ENCODE measurements around the gene BICD2.
A peak's percentile ranks its signal among the peaks of the same experiment; 100 is the strongest.
"Not testable (repeated sequence)": the region's sequence is repeated elsewhere in the genome, so short reads cannot be mapped to it uniquely, and the experiment has no call there.

Gene BICD2

GRCh38 chr9:92764381-92764987, at the start of gene BICD2:
TSS of gene BICD2 (minus strand) at chr9:92764833. CDS start at chr9:92764744, 89 bp downstream.
- DNase-seq: peak in 1 of 2 experiments; percentile 59

DNA sequence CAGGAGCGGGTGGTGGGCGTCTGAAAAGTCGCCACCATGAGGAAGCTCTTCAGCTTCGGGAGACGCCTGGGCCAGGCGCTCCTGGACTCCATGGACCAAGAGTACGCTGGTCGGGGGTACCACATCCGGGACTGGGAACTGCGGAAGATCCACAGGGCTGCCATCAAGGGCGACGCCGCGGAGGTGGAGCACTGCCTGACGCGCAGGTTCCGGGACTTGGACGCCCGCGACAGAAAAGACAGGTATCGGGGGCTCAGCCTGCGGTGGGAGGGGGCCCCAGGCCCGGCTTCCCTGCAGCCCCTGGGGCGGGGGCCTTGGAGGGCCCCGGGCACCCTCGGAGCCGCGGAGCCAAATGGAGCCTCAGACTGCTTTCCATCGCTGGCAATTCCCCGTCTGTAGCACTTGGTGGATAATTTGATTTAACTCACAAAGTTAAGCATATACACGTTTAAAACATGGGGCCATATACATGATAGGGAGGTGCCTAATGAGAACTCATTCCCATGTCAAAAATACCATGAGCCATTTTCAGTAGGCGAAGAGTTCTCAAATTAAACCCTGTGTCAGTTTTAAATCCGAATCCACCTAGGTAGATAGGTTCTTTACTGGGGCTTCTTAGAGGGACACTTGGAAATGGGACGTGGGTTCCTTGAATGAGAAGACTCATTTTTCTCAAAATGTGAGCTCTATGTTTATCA, 45.1 kb upstream of the BICD2 start:
- peak in 1 of 2 experiments; percentile 52 for DNase-seq

GRCh38 chr9:92808726-92809451, 44.3 kb upstream of the BICD2 start:
- DNase-seq: peak; percentile 82 to 87

DNA sequence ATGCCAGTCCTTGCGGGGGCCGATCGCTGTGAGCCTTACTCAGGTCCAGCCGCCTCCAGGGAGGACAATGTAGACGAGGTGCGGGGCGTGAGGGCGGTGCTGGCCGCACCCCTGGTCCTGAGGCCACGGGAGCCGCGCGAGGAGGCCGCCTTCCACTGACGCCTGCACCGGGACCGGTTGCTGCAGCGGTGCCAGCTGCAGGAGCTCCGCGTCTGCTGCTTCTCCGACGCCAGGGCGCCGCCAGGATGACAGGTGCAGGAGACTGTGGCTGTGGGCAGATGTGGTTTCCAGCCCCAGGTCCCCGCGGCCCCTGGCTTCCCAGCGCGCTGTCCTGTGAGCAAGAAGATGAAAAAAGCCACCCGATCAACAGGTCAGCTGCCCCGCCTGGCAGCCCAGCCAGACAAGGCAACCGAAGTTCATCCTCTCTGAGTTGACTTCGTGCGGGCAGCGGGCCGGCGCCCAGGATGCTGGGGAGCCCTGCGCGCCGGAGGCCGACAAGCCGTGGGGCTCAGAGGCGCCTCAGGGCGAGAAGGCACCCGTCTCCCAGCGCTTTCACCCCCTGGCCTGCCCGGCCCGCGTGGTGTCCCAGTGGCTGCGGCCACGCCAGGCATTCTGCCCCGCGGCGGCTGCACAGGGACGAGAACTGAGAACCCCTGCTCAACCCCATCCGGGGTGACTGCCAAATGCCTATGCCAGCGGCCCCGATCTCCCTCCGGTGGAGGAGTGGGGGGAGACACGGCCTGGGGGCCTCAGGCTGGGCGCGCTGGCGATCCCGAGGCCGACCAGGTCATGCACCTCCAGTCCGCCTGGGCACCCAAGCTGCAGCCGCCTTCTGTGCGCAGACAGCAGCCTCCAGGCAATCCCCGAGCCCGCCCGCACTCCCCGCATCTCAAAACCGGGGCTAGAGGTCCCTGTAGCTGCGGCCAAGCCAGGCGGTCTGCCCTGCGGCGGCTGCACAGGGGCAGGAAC, 43.4 kb upstream of the BICD2 start:
- DNase-seq: peak in 1 of 2 experiments; percentile 60

DNA sequence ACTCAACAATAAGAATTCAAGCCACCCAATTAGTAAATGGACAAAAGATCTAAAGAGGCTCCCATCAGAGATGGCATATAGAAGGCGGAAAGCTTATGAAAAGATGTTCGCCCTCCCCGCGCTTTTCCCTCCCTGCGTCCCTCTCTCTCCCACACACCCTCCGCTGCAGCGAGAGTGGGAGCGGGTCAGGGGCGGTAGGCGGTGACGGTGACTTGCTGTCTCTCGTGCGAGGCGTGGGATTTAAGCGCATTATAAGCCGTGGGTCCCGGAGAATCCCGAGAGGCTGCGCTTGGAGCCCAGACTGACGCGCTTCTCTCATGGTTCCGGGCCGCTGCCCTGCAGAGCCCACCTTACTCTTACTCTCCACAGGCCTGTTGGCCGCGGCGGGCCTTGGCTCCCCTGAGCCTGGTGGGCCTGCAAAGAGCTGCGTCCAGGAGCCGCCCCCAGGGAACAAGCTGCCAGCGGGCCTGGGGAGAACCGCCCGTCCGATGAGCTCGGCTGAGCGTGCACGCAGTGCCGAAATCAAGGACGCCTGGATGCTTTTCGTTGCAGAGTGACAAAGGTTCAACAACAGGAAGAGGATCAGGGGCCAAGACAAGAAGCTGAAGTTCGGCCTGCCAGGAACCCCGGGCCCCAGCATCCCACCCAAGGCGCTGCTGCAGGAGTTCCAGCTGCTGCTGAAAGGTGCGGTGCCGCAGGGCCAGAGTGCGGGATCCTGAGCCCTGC, 42.6 kb upstream of the BICD2 start:
- DNase-seq: peak in 1 of 2 experiments; percentile 32

GRCh38 chr9:92804727-92805126, 40.1 kb upstream of the BICD2 start:
- DNase-seq: no peak

GRCh38 chr9:92798358-92798757, 33.7 kb upstream of the BICD2 start:
- no peak for DNase-seq

GRCh38 chr9:92796337-92796804, 31.7 kb upstream of the BICD2 start:
- DNase-seq: not testable (repeated sequence)

DNA sequence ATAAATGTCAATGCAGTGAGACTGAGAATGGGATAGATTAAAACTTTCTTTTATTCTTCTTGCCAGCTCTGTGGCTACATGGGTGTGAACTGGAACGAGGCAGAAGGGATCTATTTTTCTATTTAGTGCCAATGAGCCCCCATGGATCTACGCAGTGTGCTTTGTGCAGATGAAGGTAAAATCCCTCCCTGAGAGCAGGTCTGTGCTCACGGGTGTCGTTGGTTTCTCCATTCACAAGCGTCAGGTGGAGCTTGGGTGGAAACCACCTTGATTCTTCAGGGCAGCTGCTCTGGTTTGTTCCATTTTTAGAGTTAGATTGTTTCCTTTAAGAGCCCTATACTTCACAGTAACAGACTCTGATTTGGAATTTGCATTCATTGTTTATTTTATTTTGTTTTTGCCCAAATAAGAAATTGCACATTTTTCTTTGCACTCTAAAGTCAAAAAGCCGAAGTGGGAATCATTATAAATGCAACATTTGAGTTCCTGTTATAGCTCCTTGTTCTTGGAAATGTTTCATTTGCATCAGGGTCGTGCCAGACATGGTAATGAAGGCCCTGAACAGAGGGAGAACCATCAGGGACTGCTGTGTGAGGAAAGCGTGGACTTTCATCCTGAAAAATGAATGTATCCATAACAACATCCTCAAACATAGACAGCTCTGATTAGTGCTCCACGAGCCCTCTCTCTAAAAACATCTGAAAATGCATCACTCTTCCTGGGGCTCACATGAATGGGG, 31.1 kb upstream of the BICD2 start:
- no peak for DNase-seq

DNA sequence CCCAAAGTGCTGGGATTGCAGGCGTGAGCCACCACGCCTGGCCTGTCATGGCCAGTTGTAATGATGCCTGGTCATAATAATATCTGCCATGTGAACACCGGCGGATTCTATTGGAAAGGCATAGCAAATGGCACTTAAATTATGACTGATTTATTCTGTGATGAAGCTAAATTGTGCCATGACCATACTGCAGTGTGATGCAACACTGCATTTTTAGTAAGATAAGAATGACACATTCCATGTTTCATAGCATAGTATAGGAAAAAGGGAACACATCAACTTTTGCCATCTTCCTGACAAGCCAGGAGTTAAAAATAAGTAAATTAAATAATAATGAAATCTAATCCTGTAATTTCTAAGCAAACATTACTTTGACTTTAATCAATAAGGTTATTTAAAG, 30.4 kb upstream of the BICD2 start:
- no peak for DNase-seq

DNA sequence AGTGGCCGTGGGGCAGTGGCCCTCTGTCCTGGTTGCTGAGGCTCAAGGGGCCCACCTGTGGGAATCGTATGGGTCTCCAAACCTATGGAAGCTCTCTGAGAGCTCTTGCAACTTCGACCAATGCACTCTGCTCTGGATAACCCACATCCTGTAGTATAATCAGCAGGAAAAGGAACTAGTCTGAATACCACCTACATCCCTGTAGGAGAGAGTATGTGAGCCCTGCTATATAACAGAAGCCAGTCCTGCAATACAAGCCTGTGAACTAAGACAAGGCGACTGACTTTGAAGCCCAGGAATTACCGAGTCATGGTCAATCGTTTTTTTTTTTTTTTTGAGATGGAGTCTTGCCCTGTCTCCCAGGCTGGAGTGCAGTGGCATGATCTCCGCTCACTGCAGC, 29.8 kb upstream of the BICD2 start:
- DNase-seq: no peak

DNA sequence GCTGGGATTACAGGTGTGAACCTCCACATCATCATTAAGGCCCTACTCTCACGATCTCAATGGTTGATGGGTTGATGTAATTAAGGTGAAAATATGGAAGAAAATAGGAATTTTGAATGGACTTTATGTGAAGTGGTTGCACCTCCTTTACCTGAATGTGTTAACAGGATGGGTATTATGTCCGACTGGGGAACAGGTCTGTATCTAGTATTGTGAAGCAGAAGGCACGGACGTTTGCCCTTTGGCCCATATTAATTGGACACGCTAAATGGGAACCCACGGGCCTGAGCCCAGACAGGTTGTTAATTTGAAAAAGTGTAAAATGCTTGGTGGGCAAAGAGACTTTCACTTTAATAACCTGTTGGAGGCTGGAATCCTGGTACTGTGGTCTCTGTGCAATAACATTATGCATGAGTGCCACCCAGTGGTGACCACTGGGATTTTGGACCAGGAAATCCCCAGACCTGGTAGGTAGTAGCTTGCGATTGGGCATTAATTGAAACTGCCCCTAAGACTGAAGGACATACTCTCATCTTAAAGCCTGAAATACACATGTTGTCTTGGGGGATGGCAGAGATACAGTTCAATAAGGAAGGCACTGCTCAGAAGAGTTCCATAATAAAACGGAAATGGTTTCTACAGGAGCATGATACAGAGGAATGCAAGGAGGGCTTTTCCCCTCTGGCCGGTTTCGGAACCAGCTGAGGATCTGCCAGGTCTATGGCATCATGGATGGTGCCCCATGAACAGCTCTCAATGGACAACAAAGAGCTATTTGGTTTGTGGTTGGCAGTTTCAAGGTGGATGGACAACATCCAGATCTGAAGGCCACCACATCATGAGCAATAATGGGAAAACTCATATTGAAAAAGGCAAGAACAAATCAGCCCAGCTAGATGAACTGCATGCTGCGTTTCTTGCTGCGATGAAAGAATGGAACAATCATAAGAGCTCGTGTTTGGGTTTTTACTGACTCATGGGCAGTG, 26.2 kb upstream of the BICD2 start:
- peak; percentile 64 to 85 for DNase-seq

DNA sequence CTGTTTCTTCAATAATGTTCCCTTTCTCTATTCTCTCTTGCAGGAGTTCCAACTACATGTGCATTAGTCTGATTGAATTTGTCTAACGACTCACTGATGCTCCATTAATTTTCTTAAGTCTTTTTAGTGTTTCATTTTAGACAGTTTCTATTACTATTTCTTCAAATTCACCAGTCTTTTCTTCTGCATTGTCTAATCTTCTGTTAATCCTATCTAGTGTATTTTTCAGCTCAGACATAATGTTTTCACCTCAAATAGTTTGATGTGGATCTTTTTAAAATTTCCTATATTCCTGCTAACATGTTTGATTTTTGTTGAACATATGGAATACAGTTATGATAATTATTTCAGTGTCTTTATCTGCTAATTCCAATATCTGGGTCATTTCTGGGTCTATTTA, 21.7 kb upstream of the BICD2 start:
- DNase-seq: no peak

GRCh38 chr9:92781899-92782298, 17.3 kb upstream of the BICD2 start:
- DNase-seq: peak; percentile 73 to 89

DNA sequence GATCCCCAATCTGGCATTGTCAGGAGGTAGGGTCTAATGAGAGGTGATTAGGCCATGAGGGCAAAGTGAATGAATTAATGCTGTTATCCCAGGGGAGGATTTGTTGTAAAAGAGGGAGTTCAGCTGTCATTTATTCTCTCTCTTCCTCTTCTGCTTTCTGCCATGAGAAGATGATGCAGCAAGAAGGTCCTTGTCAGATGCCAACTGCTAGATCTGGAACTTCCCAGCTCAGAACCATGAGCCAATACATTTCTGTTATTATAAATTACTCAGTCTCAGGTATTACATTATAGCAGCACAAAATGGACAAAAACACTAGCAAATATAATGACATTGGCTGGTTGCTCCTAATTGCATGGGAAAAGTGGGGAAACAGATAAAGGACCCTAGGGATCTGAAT, 15.6 kb upstream of the BICD2 start:
- peak in 1 of 2 experiments; percentile 59 for DNase-seq

GRCh38 chr9:92775466-92775865, 10.8 kb upstream of the BICD2 start:
- DNase-seq: no peak

- no peak for DNase-seq
Measured at GRCh38 chr9:92774274-92774673, 9.6 kb upstream of the BICD2 start.

- no peak for DNase-seq
Measured at GRCh38 chr9:92773810-92774209, 9.2 kb upstream of the BICD2 start.

- DNase-seq: no peak
Measured at GRCh38 chr9:92771309-92771708, 6.7 kb upstream of the BICD2 start.

All from NCI-H524 (cell line).